Measurements from ENCODE around the gene ERI3.
A peak's percentile ranks its signal among the peaks of the same experiment; 100 is the strongest.

The ERI3 gene, protein sequence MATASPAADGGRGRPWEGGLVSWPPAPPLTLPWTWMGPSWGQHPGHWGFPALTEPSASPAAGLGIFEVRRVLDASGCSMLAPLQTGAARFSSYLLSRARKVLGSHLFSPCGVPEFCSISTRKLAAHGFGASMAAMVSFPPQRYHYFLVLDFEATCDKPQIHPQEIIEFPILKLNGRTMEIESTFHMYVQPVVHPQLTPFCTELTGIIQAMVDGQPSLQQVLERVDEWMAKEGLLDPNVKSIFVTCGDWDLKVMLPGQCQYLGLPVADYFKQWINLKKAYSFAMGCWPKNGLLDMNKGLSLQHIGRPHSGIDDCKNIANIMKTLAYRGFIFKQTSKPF

DNA sequence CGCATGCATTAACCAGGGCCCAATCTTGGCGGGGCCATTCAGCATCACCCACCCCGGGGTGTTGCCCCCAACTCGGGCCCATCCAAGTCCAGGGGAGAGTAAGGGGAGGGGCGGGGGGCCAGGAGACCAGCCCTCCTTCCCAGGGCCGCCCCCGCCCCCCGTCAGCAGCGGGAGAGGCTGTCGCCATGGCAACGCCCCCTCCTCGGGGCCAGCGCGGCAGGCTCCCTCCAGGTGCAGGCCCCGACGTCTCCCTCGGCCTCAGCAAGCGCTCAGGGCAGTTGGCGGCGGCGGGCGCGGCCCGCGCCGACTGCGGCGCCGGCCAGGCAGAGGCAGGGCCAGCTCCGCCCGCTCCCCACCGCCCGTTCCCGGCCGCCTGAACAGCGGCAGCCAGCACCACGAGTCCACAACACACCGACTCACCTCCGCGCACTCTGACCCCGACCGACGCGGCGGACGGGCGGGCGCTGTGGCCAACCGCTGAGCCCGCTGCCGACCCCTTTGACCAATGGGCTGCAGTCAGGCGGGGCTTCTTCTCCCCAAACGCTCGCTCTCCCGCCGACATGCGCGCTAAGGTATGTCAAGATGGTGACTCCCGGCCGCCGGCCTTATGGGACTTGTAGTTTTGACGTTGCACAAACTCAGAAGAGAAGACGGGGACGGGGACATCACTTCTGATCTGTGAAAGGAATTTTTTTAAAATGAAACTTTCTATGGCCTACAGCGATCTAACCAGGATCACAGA, at the start of gene ERI3:
ERI3 (minus strand) TSS at position 418 of the 742 bp plus-strand sequence; CDS start at position 187, 231 bp downstream.
- H3K36me3 ChIP-seq (ENCODE audit: insufficient read depth, low read length) = peaks cover 3% of the 10 kb centered on the region; the same call in 1 of the 2 replicates
- TF ChIP-seq EZH2 (IDR thresholded peaks at IDR 0.05; ENCODE audit: borderline replicate concordance, low read length) = no peak
- TF ChIP-seq, protein P1, sequence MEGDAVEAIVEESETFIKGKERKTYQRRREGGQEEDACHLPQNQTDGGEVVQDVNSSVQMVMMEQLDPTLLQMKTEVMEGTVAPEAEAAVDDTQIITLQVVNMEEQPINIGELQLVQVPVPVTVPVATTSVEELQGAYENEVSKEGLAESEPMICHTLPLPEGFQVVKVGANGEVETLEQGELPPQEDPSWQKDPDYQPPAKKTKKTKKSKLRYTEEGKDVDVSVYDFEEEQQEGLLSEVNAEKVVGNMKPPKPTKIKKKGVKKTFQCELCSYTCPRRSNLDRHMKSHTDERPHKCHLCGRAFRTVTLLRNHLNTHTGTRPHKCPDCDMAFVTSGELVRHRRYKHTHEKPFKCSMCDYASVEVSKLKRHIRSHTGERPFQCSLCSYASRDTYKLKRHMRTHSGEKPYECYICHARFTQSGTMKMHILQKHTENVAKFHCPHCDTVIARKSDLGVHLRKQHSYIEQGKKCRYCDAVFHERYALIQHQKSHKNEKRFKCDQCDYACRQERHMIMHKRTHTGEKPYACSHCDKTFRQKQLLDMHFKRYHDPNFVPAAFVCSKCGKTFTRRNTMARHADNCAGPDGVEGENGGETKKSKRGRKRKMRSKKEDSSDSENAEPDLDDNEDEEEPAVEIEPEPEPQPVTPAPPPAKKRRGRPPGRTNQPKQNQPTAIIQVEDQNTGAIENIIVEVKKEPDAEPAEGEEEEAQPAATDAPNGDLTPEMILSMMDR (IDR thresholded peaks at IDR 0.05; ENCODE audit: low read length) = no peak
- H3K27me3 ChIP-seq (ENCODE audit: insufficient read depth, low read length) = no peaks in the 10 kb centered on the region
- peak within 1 kb of the TSS; percentile 71 for H3K4me2 ChIP-seq (ENCODE audit: low read length)
- H3F3A ChIP-seq (ENCODE audit: insufficient read depth, low read length) = no peaks in the 10 kb centered on the region
- no peak within 1 kb of the TSS for H3K27ac ChIP-seq (ENCODE audit: low read depth, low read length, poor library complexity, severe bottlenecking)
- H3K4me3 ChIP-seq (ENCODE audit: low read depth, low read length, poor library complexity, severe bottlenecking) = peak within 1 kb of the TSS; percentile 76
- no peaks in the 10 kb centered on the region for H3K9me3 ChIP-seq (ENCODE audit: low read length)
- H3K79me2 ChIP-seq (ENCODE audit: insufficient read depth, low read length) = peaks cover 16% of the 10 kb centered on the region
- H4K20me1 ChIP-seq (ENCODE audit: insufficient read depth, low read length) = no peaks in the 10 kb centered on the region
- H3K9ac ChIP-seq (ENCODE audit: low read length) = peak within 1 kb of the TSS; percentile 68
- no peaks in the 10 kb centered on the region for H3K9me2 ChIP-seq (ENCODE audit: low read depth, low read length)
- peak within 1 kb of the TSS; percentile 92 for H2AFZ ChIP-seq (ENCODE audit: low read length)
- H3K4me1 ChIP-seq (ENCODE audit: insufficient read depth, low read length, severe bottlenecking) = peaks cover 34% of the 10 kb centered on the region

DNA sequence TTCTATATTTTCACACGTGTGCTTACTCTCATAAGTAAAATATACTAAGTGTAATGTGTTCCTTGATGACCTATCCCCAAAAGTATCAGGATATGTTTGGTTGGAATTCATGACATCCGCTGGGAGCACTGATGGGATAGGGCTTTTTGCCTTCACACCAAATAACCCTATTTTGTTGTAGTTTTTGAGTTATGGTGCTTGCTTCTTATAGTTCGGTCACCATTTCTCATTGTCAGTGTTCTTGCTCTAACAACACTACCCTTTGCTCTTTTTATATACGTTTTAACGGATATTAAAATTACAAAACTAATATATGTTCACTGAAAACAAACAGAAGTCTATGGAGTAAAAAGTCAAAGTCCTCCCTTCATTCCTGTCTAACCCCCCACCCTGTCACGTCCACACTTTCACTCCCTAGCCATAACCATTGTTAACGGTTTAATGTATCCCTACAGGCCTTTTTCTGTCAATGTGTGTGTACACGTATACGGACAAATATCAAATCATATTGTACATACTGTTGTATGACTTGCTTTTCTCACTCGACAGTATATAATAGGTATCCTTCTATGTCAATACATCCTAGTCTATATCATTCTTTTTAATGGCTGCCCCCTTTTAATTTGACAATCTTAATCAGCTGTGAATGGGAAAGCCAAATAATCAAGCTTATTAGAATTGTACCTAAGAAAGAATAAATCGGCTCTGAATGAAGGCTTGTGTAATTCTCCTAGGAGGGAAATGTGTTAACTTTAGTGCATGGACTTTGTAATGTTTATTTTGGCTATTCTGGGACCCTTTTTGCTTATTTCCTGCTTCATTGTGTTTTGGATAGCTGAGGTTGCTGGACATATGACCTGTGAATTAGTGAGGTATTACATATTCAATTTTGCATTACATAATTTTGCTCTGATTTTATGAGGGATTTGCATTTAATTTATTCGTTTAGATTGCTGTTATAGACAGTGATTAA, 46.5 kb upstream of the ERI3 start:
- H4K20me1 ChIP-seq (ENCODE audit: insufficient read depth, low read length) = no peaks in the 10 kb centered on the region
- H3K4me1 ChIP-seq (ENCODE audit: insufficient read depth, low read length, severe bottlenecking) = no peaks in the 10 kb centered on the region
- H3K9me3 ChIP-seq (ENCODE audit: low read length) = no peaks in the 10 kb centered on the region
- H3F3A ChIP-seq (ENCODE audit: insufficient read depth, low read length) = no peaks in the 10 kb centered on the region
- H3K9me2 ChIP-seq (ENCODE audit: low read depth, low read length) = no peaks in the 10 kb centered on the region
- no peak for TF ChIP-seq EZH2 (IDR thresholded peaks at IDR 0.05; ENCODE audit: borderline replicate concordance, low read length)
- TF ChIP-seq, protein P1 (IDR thresholded peaks at IDR 0.05; ENCODE audit: low read length) = no peak
- H3K4me2 ChIP-seq (ENCODE audit: low read length) = no peak overlapping the region
- H3K79me2 ChIP-seq (ENCODE audit: insufficient read depth, low read length) = no peaks in the 10 kb centered on the region
- no peak overlapping the region for H3K27ac ChIP-seq (ENCODE audit: low read depth, low read length, poor library complexity, severe bottlenecking)
- no peak overlapping the region for H3K9ac ChIP-seq (ENCODE audit: low read length)
- no peaks in the 10 kb centered on the region for H3K36me3 ChIP-seq (ENCODE audit: insufficient read depth, low read length)
- no peaks in the 10 kb centered on the region for H3K27me3 ChIP-seq (ENCODE audit: insufficient read depth, low read length)
- H2AFZ ChIP-seq (ENCODE audit: low read length) = no peak overlapping the region
- no peak overlapping the region for H3K4me3 ChIP-seq (ENCODE audit: low read depth, low read length, poor library complexity, severe bottlenecking)

DNA sequence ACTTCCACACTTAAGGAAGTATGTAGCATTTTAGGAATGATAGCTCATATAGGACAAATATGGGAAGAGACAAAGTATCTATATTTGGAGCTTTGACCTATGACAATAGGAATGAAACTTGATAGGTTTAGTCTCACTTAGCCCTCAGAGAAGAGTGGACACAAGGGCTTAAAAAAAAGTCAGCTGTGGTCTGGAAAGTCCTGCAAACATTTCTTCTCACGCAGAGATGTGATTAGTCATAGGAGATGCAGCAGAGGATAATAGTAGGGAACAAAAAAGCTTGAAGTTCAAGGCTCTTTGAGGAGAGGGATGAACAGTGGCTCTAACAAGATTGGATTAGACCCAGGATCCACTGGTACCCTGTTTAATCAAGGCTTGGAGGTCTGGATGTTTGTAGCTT, 35.2 kb upstream of the ERI3 start:
- Histone ChIP-seq H3K4me3 (ENCODE audit: low read depth, low read length, poor library complexity, severe bottlenecking) (no peak overlapping the region), H2AFZ (ENCODE audit: low read length) (no peak overlapping the region), H3K4me1 (ENCODE audit: insufficient read depth, low read length, severe bottlenecking) (no peaks in the 10 kb centered on the region), H3K4me2 (ENCODE audit: low read length) (no peak overlapping the region), H3K9me3 (ENCODE audit: low read length) (no peaks in the 10 kb centered on the region), H3K9ac (ENCODE audit: low read length) (no peak overlapping the region), H3K9me2 (ENCODE audit: low read depth, low read length) (no peaks in the 10 kb centered on the region), H3K79me2 (ENCODE audit: insufficient read depth, low read length) (no peaks in the 10 kb centered on the region), H3K27me3 (ENCODE audit: insufficient read depth, low read length) (no peaks in the 10 kb centered on the region), H3K27ac (ENCODE audit: low read depth, low read length, poor library complexity, severe bottlenecking) (no peak overlapping the region), H4K20me1 (ENCODE audit: insufficient read depth, low read length) (no peaks in the 10 kb centered on the region), H3F3A (ENCODE audit: insufficient read depth, low read length) (no peaks in the 10 kb centered on the region), H3K36me3 (ENCODE audit: insufficient read depth, low read length) (no peaks in the 10 kb centered on the region)
- TF ChIP-seq, protein P1 (IDR thresholded peaks at IDR 0.05; ENCODE audit: low read length) = no peak
- TF ChIP-seq EZH2 (IDR thresholded peaks at IDR 0.05; ENCODE audit: borderline replicate concordance, low read length) = no peak
